Retinal pigment epithelial cell (primary cell): ENCODE measurements around the gene OTULIN.

Experiments
- DNase-seq: peaks from one replicate; pipeline ENCODE4 v3.0.0-alpha.2; 2010; ENCODE audit warnings: low read depth
- H3K4me3 ChIP-seq: 2 replicates; pipeline ENCODE4 v1.5.1; 2011; ENCODE audit warnings: mild to moderate bottlenecking, low read length, control low read depth, moderate library complexity
- TF ChIP-seq, protein P1 (sequence below): conservative IDR thresholded peaks from 2 replicates; pipeline ENCODE4 v1.5.1; 2011; ENCODE audit warnings: low read depth, low read length, control low read depth, inconsistent platforms

OTULIN gene

DNA sequence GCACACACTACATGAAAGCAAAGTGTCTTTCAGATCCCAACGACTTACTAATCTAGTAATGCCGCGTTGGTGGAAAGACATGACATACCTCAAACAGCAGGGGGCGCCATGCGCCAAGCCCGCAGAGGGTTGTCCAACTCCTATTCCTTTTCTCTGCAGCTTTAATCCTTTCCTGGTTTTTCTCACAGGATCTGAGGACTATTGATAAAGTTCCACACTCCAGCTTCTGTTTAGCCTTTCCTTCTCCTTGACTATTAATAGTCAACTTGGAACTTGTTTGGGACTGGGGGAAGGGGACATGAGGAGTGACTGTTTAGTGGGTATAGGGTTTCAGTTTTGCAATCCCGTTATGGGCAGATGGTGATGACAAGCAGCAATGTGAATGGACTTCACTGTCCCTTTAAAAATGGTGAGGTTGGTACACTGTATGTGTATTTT is 62.9 kb downstream of the OTULIN start:
- no peak overlapping the region for H3K4me3 ChIP-seq
- peak; percentile 25 for DNase-seq
- TF ChIP-seq, protein P1, sequence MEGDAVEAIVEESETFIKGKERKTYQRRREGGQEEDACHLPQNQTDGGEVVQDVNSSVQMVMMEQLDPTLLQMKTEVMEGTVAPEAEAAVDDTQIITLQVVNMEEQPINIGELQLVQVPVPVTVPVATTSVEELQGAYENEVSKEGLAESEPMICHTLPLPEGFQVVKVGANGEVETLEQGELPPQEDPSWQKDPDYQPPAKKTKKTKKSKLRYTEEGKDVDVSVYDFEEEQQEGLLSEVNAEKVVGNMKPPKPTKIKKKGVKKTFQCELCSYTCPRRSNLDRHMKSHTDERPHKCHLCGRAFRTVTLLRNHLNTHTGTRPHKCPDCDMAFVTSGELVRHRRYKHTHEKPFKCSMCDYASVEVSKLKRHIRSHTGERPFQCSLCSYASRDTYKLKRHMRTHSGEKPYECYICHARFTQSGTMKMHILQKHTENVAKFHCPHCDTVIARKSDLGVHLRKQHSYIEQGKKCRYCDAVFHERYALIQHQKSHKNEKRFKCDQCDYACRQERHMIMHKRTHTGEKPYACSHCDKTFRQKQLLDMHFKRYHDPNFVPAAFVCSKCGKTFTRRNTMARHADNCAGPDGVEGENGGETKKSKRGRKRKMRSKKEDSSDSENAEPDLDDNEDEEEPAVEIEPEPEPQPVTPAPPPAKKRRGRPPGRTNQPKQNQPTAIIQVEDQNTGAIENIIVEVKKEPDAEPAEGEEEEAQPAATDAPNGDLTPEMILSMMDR, result peak; percentile 95

DNA sequence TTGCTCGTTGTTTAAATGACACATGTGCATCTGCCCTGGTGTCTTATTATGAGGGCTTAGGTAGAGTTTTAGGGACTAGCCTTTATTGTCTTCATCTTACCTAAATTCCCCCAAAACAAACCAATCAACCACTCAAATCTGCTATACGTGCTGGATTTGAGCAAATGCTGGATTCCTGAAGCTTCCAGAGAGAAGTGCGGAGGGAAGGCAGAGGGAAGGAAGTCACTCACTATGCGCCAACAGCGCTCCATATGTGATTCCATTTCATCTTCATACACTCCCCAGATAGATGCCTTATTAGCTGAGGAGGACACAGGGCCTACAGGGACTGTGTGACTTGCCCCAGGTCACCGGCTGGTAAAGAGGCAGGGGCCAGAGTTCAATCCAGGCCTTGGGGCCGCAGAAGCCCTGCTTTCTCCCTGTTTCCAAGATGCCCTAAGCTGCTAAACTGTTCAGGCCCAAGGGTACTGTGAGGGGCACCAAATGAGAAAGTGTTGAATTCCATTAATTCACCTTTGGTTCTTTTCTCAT is 63.5 kb downstream of the OTULIN start:
- no peak overlapping the region for H3K4me3 ChIP-seq
- TF ChIP-seq, protein P1, result no peak
- no peak for DNase-seq

DNA sequence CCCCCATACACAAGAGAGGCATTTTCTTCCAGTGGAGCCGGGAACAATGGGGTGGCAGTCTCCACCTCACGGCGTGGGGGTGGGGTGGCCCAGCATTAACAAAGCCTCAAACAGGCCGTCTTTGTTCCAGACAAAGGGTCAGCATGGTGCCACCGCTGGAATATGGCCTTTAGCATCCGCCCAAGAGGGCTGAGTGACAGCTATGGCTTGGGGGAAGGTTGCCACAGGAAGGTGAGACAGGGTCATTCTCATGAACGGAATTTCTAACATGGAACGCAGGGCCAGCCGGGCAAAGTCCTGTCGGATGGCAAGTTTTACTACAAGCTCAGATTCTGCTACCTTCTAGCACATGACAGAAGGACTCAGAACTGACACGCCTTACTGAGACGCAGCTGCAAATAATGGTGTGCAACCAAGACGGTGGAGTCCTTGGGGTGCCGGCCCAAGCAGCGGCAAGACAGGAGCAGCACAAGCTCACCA is 64.0 kb downstream of the OTULIN start:
- no peak for DNase-seq
- no peak overlapping the region for H3K4me3 ChIP-seq
- TF ChIP-seq, protein P1, result no peak

DNA sequence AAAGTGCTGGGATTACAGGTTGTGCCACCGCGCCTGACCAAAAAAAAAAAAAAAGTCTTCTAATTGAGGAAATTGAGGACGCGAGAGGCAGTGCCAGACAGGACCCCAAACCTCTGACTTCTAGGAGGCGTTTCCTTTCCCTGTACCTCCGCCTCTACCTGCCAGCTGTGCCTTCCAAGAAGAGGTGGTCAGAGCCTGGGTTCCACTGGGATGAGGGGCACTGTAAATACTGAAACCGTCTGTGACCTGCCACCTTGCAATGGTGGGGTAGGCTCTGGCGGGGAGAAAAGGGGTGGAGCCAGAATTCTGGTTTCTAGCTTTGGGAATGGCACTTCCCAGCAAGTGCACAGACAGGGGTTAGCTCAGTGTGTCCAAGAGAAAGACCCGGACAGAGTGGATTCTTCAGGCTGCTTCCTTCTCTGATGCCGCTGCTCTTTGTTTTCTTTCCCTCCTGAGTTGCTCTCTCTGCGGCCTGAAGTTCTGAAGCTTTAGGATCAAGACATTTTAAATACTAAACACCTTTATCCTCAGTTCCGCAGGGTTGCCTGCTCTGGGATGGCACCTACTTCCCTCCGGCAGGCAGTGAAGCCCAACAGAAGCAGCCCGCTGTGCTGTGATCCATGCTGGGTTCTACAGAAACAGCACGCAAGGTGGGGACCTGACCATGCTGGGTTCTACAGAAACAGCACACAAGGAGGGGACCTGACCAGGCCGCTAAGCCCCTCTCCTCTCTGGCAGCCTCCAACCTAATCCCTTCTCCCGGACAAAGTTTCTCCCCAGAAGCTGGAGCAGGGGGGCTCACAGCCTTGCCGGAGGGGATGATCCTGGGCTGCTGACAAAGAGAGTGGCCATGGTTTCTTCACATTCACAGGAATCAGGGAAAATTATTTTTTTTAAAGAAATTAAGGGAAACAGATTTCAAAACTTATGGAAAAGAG is 65.2 kb downstream of the OTULIN start:
- no peak for DNase-seq
- TF ChIP-seq, protein P1, result no peak
- no peak overlapping the region for H3K4me3 ChIP-seq

DNA sequence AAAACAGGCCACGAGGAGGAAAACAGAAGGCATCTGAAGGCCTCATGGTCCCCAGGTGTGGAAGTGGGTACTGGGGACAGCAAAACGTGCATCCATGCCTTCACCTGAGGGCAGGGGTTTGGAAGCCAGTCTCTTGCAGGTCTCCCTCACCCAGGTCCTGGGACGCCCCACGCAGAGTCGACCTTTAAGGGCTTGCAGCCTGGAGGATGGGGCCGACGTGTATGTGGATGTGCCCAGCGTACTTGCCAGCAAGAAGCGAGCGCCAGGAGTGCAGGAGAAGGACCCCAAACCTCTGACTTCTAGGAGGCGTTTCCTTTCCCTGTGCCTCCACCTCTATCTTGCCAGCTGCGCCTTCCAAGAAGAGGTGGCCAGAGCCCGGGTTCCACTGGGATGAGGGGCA is 65.9 kb downstream of the OTULIN start:
- no peak for DNase-seq
- TF ChIP-seq, protein P1, result no peak
- no peak overlapping the region for H3K4me3 ChIP-seq

DNA sequence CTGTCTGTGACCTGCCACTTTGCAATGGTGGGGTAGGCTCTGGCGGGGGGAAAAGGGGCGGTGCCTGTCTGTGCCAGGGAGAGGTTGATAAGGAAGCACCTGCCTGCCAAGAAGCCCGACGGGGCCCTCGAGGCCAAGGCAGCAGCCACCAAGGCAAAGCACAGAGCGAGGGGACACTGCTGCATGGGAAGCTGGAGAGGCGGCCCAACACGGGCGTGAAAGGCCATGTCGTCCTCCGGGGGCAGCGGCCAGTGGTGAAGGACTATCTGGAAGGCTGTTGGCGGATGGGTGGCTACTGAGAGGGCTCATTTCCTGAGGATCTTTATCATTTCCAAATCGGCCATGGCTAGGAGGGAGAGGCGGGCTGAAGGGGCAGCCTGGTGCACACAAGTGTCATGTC is 66.4 kb downstream of the OTULIN start:
- no peak overlapping the region for H3K4me3 ChIP-seq
- TF ChIP-seq, protein P1, result no peak
- DNase-seq, result no peak
